Colonic mucosa (tissue), 4 donors: ENCODE results near the gene ATP1B1. TPM values are rescaled to one million over a fixed set of nuclear protein-coding genes. Genes with fewer than 3 reads are reported as not detected.

Experiments
- DNase-seq: peaks from one replicate; pipeline ENCODE4 v3.0.0-alpha.2; 2020
- H3K27ac ChIP-seq: fragments of 200-600 bp; one replicate; pipeline ENCODE4 v1.8.0; 2021
- H3K27me3 ChIP-seq: fragments of 200-600 bp; one replicate; pipeline ENCODE4 v1.8.0; 2021
- H3K36me3 ChIP-seq: fragments of 200-600 bp; one replicate; pipeline ENCODE4 v1.8.0; 2021
- H3K4me1 ChIP-seq: fragments of 200-600 bp; one replicate; pipeline ENCODE4 v1.8.0; 2021; ENCODE audit warnings: mild to moderate bottlenecking
- H3K4me3 ChIP-seq: fragments of 200-600 bp; one replicate; pipeline ENCODE4 v1.8.0; 2021
- H3K9ac ChIP-seq, 2 donors: one replicate each; pipeline ENCODE4 v1.7.0; 2013; ENCODE audit warnings: control low read depth in 2 of 2, low read depth in 2 of 2, low read length in 2 of 2
- H3K9me3 ChIP-seq: fragments of 200-600 bp; one replicate; pipeline ENCODE4 v1.8.0; 2021
- CTCF ChIP-seq: fragments of 200-600 bp; IDR thresholded peaks from one replicate; pipeline ENCODE4 v1.8.0; 2022; ENCODE audit warnings: antibody characterized with exemption, mild to moderate bottlenecking
- intact Hi-C: fragments of 100-400 bp; cut with DNase I; formaldehyde crosslinking; loops from one replicate; pipeline ENCODE4 v1.14.1; 2022
- total RNA-seq, 2 donors: library from RNA; stranded (reverse); fragmentation: NEBNext Ultra II Directional in 1 of 2; extraction: Animal tissue kit (Norgen Biotek cat#: 25700) in 1 of 2; gene quantifications; one replicate each; pipeline ENCODE4 v1.2.1, GENCODE V29; 2021
- donor health status: healthy.
- donor health status: DM: no; HTN: no; CAD: no.
- donor health status: DM: no; HTN: no; CAD: no.

ATP1B1 gene
- total RNA-seq, 2 donors from 2014 or later = 378 to 678 TPM

GRCh38 chr1:169103002-169103401 is 3.5 kb upstream of the ATP1B1 start:
- TF ChIP-seq CTCF = no peak
- Histone ChIP-seq H3K36me3 (no peaks in the 10 kb centered on the region), H3K9me3 (no peaks in the 10 kb centered on the region), H3K27ac (peak overlapping the region; percentile 92), H3K27me3 (no peaks in the 10 kb centered on the region), H3K9ac (peak overlapping the region; percentile 72 to 95), H3K4me1 (no peaks in the 10 kb centered on the region), H3K4me3 (peak overlapping the region; percentile 21)
- intact Hi-C loops = no loop called here
- peak; percentile 34 for DNase-seq

- intact Hi-C loops = no loop called here
- DNase-seq = peak; percentile 88
- Histone ChIP-seq H3K4me3 (peak overlapping the region; percentile 21), H3K9me3 (no peaks in the 10 kb centered on the region), H3K9ac (peak overlapping the region in 1 of 2 donors; percentile 95), H3K36me3 (no peaks in the 10 kb centered on the region), H3K27ac (peak overlapping the region; percentile 92), H3K4me1 (no peaks in the 10 kb centered on the region), H3K27me3 (no peaks in the 10 kb centered on the region)
- no peak for TF ChIP-seq CTCF
Observed at GRCh38 chr1:169103480-169103893, 3.0 kb upstream of the ATP1B1 start.

GRCh38 chr1:169105087-169105433 is 1.4 kb upstream of the ATP1B1 start:
- peak overlapping the region; percentile 82 for H3K4me3 ChIP-seq
- no peaks in the 10 kb centered on the region for H3K4me1 ChIP-seq
- no peaks in the 10 kb centered on the region for H3K27me3 ChIP-seq
- no peak for DNase-seq
- H3K9ac ChIP-seq = peak overlapping the region; percentile 74 to 90
- intact Hi-C loops = no loop called here
- no peaks in the 10 kb centered on the region for H3K36me3 ChIP-seq
- TF ChIP-seq CTCF = no peak
- peak overlapping the region; percentile 92 for H3K27ac ChIP-seq
- no peaks in the 10 kb centered on the region for H3K9me3 ChIP-seq

GRCh38 chr1:169105434-169106094 is 926 bp upstream of the ATP1B1 start:
- Histone ChIP-seq H3K4me3 (peak overlapping the region; percentile 82), H3K4me1 (peaks cover under 1% of the 10 kb centered on the region), H3K27ac (peak overlapping the region; percentile 92), H3K36me3 (no peaks in the 10 kb centered on the region), H3K27me3 (no peaks in the 10 kb centered on the region), H3K9ac (peak overlapping the region; percentile 74 to 90), H3K9me3 (no peaks in the 10 kb centered on the region)
- peak; percentile 94 for DNase-seq
- intact Hi-C loops = no loop called here
- no peak for TF ChIP-seq CTCF

- intact Hi-C loops = no loop called here
- peak overlapping the region; percentile 92 for H3K27ac ChIP-seq
- no peaks in the 10 kb centered on the region for H3K9me3 ChIP-seq
- no peak for TF ChIP-seq CTCF
- peak overlapping the region; percentile 99 to 100 for H3K9ac ChIP-seq
- H3K36me3 ChIP-seq = no peaks in the 10 kb centered on the region
- peak overlapping the region; percentile 82 for H3K4me3 ChIP-seq
- DNase-seq = peak; percentile 38
- peaks cover 8% of the 10 kb centered on the region for H3K4me1 ChIP-seq
- no peaks in the 10 kb centered on the region for H3K27me3 ChIP-seq
Observed at GRCh38 chr1:169106921-169107602, 572 bp downstream of the ATP1B1 start.
